ENCODE results near the gene TTLL3. TPM values are rescaled to one million over a fixed set of nuclear protein-coding genes. Genes with fewer than 3 reads are reported as not detected.

TTLL3 gene
- total and polyA plus RNA-seq, 2 donors (not counting 3 experiments of a cell fraction or from before 2014, with no cell fraction given), result 43.5 to 65.2 TPM

GRCh38 chr3:9833078-9833477, 23.0 kb downstream of the TTLL3 start:
- TF ChIP-seq FOS (IDR thresholded peaks at IDR 0.05; ENCODE audit: borderline replicate concordance, insufficient read depth, low read length) (no peak), POLR2AphosphoS5 (IDR thresholded peaks at IDR 0.05; ENCODE audit: insufficient read depth, low read depth, low read length) (no peak), GATA2 (IDR thresholded peaks at IDR 0.05; ENCODE audit: insufficient read depth, insufficient read length, low read depth, low read length) (no peak), MAX (IDR thresholded peaks at IDR 0.05; ENCODE audit: insufficient read depth, insufficient read length) (no peak), EZH2 (IDR thresholded peaks at IDR 0.05; ENCODE audit: borderline replicate concordance, low read depth, low read length, severe bottlenecking) (no peak), MYC (IDR thresholded peaks at IDR 0.05; ENCODE audit: low read depth, low read length) (no peak), CTCF (IDR thresholded peaks at IDR 0.05; ENCODE audit: extremely low read depth in 1 of 2, insufficient read depth in 1 of 2, low read depth in 1 of 2, low read length in 2 of 2) (no peak), POLR2A (IDR thresholded peaks at IDR 0.05; ENCODE audit: low read depth, low read length) (no peak), JUN (IDR thresholded peaks at IDR 0.05; ENCODE audit: borderline replicate concordance, insufficient read depth, insufficient read length, low read depth) (no peak)
- no peaks in the 10 kb centered on the region for H3K9me1 ChIP-seq (replicated peaks; ENCODE audit: control insufficient read depth, extremely low read depth, insufficient read depth, low read length)
- peaks cover 6% of the 10 kb centered on the region for H3K4me1 ChIP-seq (ENCODE audit: control insufficient read depth, extremely low read depth, insufficient read depth, low read length)
- DNase-seq (ENCODE audit: low read depth, low spot score), result no peak
- H3K36me3 ChIP-seq (ENCODE audit: control insufficient read depth in 2 of 2, extremely low read depth in 1 of 2, insufficient read depth in 2 of 2, low read length in 2 of 2), result peaks cover 0 to 15% of the 10 kb centered on the region in 2 experiments
- H2AFZ ChIP-seq (ENCODE audit: low read depth, low read length), result no peak overlapping the region
- POLR2A ChIA-PET, result no interaction called here
- no peak for FAIRE-seq
- no peaks in the 10 kb centered on the region for H3K79me2 ChIP-seq (ENCODE audit: control insufficient read depth, insufficient read depth, low read length)
- no peak overlapping the region for H3K4me2 ChIP-seq (ENCODE audit: insufficient read depth, low read length)
- BruUV-seq (replicated peaks), result no TSS peak
- no peaks in the 10 kb centered on the region for H4K20me1 ChIP-seq (replicated peaks; ENCODE audit: control insufficient read depth, extremely low read depth, insufficient read depth, low read length)
- dilution Hi-C loops (cut with MboI; ENCODE audit: extremely low pct_ligation_motif_present, low sequenced_read_pairs) (no loop called here), intact Hi-C loops (cut with micrococcal nuclease) (no loop called here)
- no peak overlapping the region for H3K9ac ChIP-seq (replicated peaks; ENCODE audit: extremely low read depth, insufficient read depth, low read length)
- H3K9me3 ChIP-seq (replicated peaks; ENCODE audit: control insufficient read depth, insufficient read depth, low read length), result no peaks in the 10 kb centered on the region
- CTCF ChIA-PET, result no interaction called here
- no peak overlapping the region for H3K27ac ChIP-seq (ENCODE audit: insufficient read depth, low read depth, low read length)
- H3K4me3 ChIP-seq (replicated peaks in 1 of 3; ENCODE audit: insufficient read depth in 1 of 3, low read depth in 1 of 3, low read length in 3 of 3), result no peak overlapping the region
- no peaks in the 10 kb centered on the region for H3K27me3 ChIP-seq (ENCODE audit: control insufficient read depth in 2 of 2, insufficient read depth in 2 of 2, low read length in 2 of 2)

All from endothelial cell of umbilical vein (primary cell).